IMR-90 (cell line): ENCODE measurements around the gene ZNF407. TPM values are rescaled to one million over a fixed set of nuclear protein-coding genes. Genes with fewer than 3 reads are reported as not detected.

Experiments used
- ATAC-seq: fragments of 200-7000 bp; cut with Tn5 transposase; 2 replicates; pipeline ENCODE4 v1.9.1; 2020; ENCODE audit warnings: low read depth, mild to moderate bottlenecking, moderate library complexity
- BruUV-seq: library from RNA; stranded (reverse); fragments of 400-500 nt; replicated peaks from 2 replicates; lab custom pipeline; 2021; lab: Mats Ljungman, UMichigan
- CTCF ChIA-PET: fragments of 300-600 bp; formaldehyde crosslinking; extraction: SDS; loops from one replicate; lab custom pipeline; 2021; ENCODE audit warnings: antibody characterized with exemption; lab: Yijun Ruan, JAX
- POLR2A ChIA-PET: fragments of 300-600 bp; sonication (Branson Sonifier 250); formaldehyde crosslinking; loops from one replicate; lab custom pipeline; 2022; ENCODE audit warnings: antibody characterized with exemption; ENCODE audit not compliant: unreplicated experiment; lab: Charles Lee
- DNase-seq: peaks from one replicate; pipeline ENCODE4 v3.0.0; 2013
- H2AFZ ChIP-seq: replicated peaks from 2 replicates; pipeline ENCODE3; 2013; ENCODE audit warnings: low read length, mild to moderate bottlenecking; ENCODE audit not compliant: poor library complexity
- H2AK5ac ChIP-seq: 2 replicates; pipeline ENCODE4 v1.6.1; 2013; ENCODE audit warnings: low read depth, low read length, inconsistent platforms
- H2AK9ac ChIP-seq: replicated peaks from 2 replicates; pipeline ENCODE3; 2013; ENCODE audit warnings: mild to moderate bottlenecking, low read depth, low read length, moderate library complexity; ENCODE audit not compliant: poor library complexity
- H2BK120ac ChIP-seq: 2 replicates; pipeline ENCODE4 v1.6.1; 2013; ENCODE audit warnings: low read depth, low read length, inconsistent platforms
- H2BK15ac ChIP-seq: 3 replicates; pipeline ENCODE4 v1.6.1; 2013; ENCODE audit warnings: low read depth, low read length, inconsistent platforms
- H2BK20ac ChIP-seq: 2 replicates; pipeline ENCODE4 v1.6.1; 2013; ENCODE audit warnings: low read depth, mild to moderate bottlenecking, inconsistent platforms, low read length, moderate library complexity
- H2BK5ac ChIP-seq: 2 replicates; pipeline ENCODE4 v1.6.1; 2013; ENCODE audit warnings: mild to moderate bottlenecking, low read depth, low read length, inconsistent platforms; ENCODE audit not compliant: poor library complexity, severe bottlenecking
- H3K14ac ChIP-seq: replicated peaks from 2 replicates; pipeline ENCODE4 v1.6.1; 2013; ENCODE audit warnings: low read depth, low read length, inconsistent platforms
- H3K18ac ChIP-seq: 2 replicates; pipeline ENCODE4 v1.6.1; 2013; ENCODE audit warnings: low read depth, low read length, control low read depth
- H3K23ac ChIP-seq: 2 replicates; pipeline ENCODE4 v1.6.1; 2013; ENCODE audit warnings: low read depth, low read length, inconsistent platforms
- H3K27ac ChIP-seq: 2 replicates; pipeline ENCODE4 v1.5.1; 2013; ENCODE audit warnings: mild to moderate bottlenecking, control low read depth, low read length; ENCODE audit not compliant: insufficient read depth
- H3K27me3 ChIP-seq: 2 replicates; pipeline ENCODE4 v1.6.1; 2013; ENCODE audit warnings: low read length; ENCODE audit not compliant: control insufficient read depth, insufficient read depth
- H3K36me3 ChIP-seq: 2 replicates; pipeline ENCODE4 v1.6.1; 2013; ENCODE audit warnings: low read length, mixed read lengths; ENCODE audit not compliant: control insufficient read depth, insufficient read depth
- H3K4ac ChIP-seq: 2 replicates; pipeline ENCODE4 v1.6.1; 2013; ENCODE audit warnings: low read depth, low read length, inconsistent platforms
- H3K4me1 ChIP-seq: 2 replicates; pipeline ENCODE4 v1.6.1; 2013; ENCODE audit warnings: low read length, mixed read lengths; ENCODE audit not compliant: control insufficient read depth, insufficient read depth
- H3K4me2 ChIP-seq: 2 replicates; pipeline ENCODE4 v1.6.1; 2013; ENCODE audit warnings: low read depth, mild to moderate bottlenecking, control low read depth, low read length, moderate library complexity
- H3K4me3 ChIP-seq: 2 replicates; pipeline ENCODE4 v1.5.1; 2013; ENCODE audit warnings: low read depth, mild to moderate bottlenecking, control low read depth, low read length, moderate library complexity; ENCODE audit not compliant: insufficient read depth
- H3K56ac ChIP-seq: 2 replicates; pipeline ENCODE4 v1.6.1; 2013; ENCODE audit warnings: low read length, inconsistent platforms; ENCODE audit not compliant: insufficient read depth; ENCODE audit errors: extremely low read depth
- H3K79me1 ChIP-seq, 2 experiments: 2 replicates each; pipeline ENCODE4 v1.6.1; 2013; ENCODE audit warnings: low read length in 2 of 2, inconsistent platforms in 1 of 2, low read depth in 1 of 2
- H3K9ac ChIP-seq: 2 replicates; pipeline ENCODE4 v1.6.1; 2013; ENCODE audit warnings: low read depth, low read length, control low read depth
- H3K9me1 ChIP-seq: 2 replicates; pipeline ENCODE4 v1.6.1; 2013; ENCODE audit warnings: low read length, inconsistent platforms; ENCODE audit not compliant: insufficient read depth
- H3K9me3 ChIP-seq: 2 replicates; pipeline ENCODE4 v1.6.1; 2013; ENCODE audit warnings: low read length; ENCODE audit not compliant: control insufficient read depth, insufficient read depth
- H4K20me1 ChIP-seq: 2 replicates; pipeline ENCODE4 v1.6.1; 2013; ENCODE audit warnings: low read length, inconsistent platforms; ENCODE audit not compliant: insufficient read depth
- H4K5ac ChIP-seq: 2 replicates; pipeline ENCODE4 v1.6.1; 2013; ENCODE audit warnings: mild to moderate bottlenecking, low read depth, low read length, control low read depth
- H4K8ac ChIP-seq, 2 experiments: 2 replicates each; pipeline ENCODE4 v1.6.1; 2013; ENCODE audit warnings: low read depth in 2 of 2, low read length in 2 of 2, control low read depth in 1 of 2, inconsistent platforms in 1 of 2
- H4K91ac ChIP-seq: 2 replicates; pipeline ENCODE4 v1.6.1; 2013; ENCODE audit warnings: low read depth, low read length, inconsistent platforms; ENCODE audit not compliant: insufficient read depth
- CEBPB ChIP-seq: IDR thresholded peaks from 2 replicates; pipeline ENCODE4 v1.6.1; 2012; ENCODE audit warnings: low read depth, low read length, improper control_type of control experiment
- ELK1 ChIP-seq: fragments of 150-350 bp; IDR thresholded peaks from 2 replicates; pipeline ENCODE4 v1.6.1; 2016; ENCODE audit warnings: low read depth, mild to moderate bottlenecking, low read length, moderate library complexity, borderline replicate concordance
- WGBS, 2 experiments: methylation state at CpG; one replicate each; pipeline versions ENCODE4 v1.1.5 to v1.1.7; 2013; ENCODE audit warnings: missing lambda C conversion rate in 2 of 2; ENCODE audit not compliant: insufficient read length in 1 of 2; ENCODE audit errors: extremely low coverage in 2 of 2; 5-methylcytosine and 5-hydroxymethylcytosine counted together
- dilution Hi-C: fragments of 300-500 bp; cut with HindIII; formaldehyde crosslinking; loops from one replicate; pipeline ENCODE4 v1.14.3; 2018; ENCODE audit warnings: low sequenced_read_pairs; ENCODE audit not compliant: unreplicated experiment
- in situ Hi-C: fragments of 300-500 bp; cut with MboI; formaldehyde crosslinking; loops from 3 replicates; pipeline ENCODE4 v1.14.3; 2019; ENCODE audit warnings: low sequenced_read_pairs, inconsistent platforms, mixed read lengths
- intact Hi-C: fragments of 100-400 bp; cut with micrococcal nuclease; formaldehyde crosslinking; loops from 2 replicates; pipeline ENCODE4 v1.10.0; 2022
- polyA plus RNA-seq, 3 experiments: library from polyadenylated mRNA; depleted of rRNA; stranded (reverse); fragments of >200 nt; gene quantifications; 2 replicates each; pipeline ENCODE4 v1.2.3, GENCODE V29; 2012; ENCODE audit warnings: low replicate concordance in 1 of 3
- total RNA-seq: library from RNA; depleted of rRNA; stranded (reverse); fragments of >200 nt; gene quantifications from 2 replicates; pipeline ENCODE4 v1.2.3, GENCODE V29; 2012

Gene ZNF407
- total and polyA plus RNA-seq, 2 of the 4 experiments (the other 2 are of a cell fraction), result 3.1 to 20.1 TPM

- Histone ChIP-seq H3K79me1 (no peaks in the 10 kb centered on the region), H3K4me1 (no peaks in the 10 kb centered on the region), H4K5ac (no peak overlapping the region), H4K20me1 (no peaks in the 10 kb centered on the region), H3K14ac (no peak overlapping the region), H2AK5ac (no peak overlapping the region), H4K8ac (no peak overlapping the region), H2BK15ac (no peak overlapping the region), H3K27me3 (no peaks in the 10 kb centered on the region), H2AK9ac (no peak overlapping the region), H3K36me3 (peaks cover 8% of the 10 kb centered on the region), H2BK5ac (no peak overlapping the region), H2BK20ac (no peak overlapping the region), H2AFZ (no peak overlapping the region), H3K18ac (no peak overlapping the region), H3K4me3 (no peak overlapping the region), H2BK120ac (no peak overlapping the region), H3K9me1 (peaks cover 3% of the 10 kb centered on the region; the same call in 1 of the 2 replicates), H3K4me2 (no peak overlapping the region), H4K91ac (no peak overlapping the region), H3K9me3 (no peaks in the 10 kb centered on the region), H3K56ac (no peak overlapping the region), H3K4ac (no peak overlapping the region), H3K9ac (no peak overlapping the region), H3K27ac (no peak overlapping the region), H3K23ac (no peak overlapping the region)
- BruUV-seq, result no TSS peak
- dilution Hi-C loops (no loop called here), intact Hi-C loops (no loop called here), in situ Hi-C loops (no loop called here)
- TF ChIP-seq CEBPB (no peak), ELK1 (no peak)
- ChIA-PET POLR2A (no interaction called here), CTCF (no interaction called here)
- ATAC-seq (no peak), DNase-seq (no peak)
- WGBS, 2 experiments, result 100% methylated on average over 1 of the region's 6 CpGs; no CpG with 5 or more reads in 1 of the 2 experiments
Measured at GRCh38 chr18:74878267-74878666, 280.6 kb downstream of the ZNF407 start.
